GM18507 (cell line): ENCODE data around the gene KIF13A.
"Not testable (repeated sequence)": the region's sequence is repeated elsewhere in the genome, so short reads cannot be mapped to it uniquely, and the experiment has no call there.

Experiments
- DNase-seq: peaks from one replicate; pipeline ENCODE4 v3.0.0; 2011; ENCODE audit warnings: low read depth; ENCODE audit not compliant: insufficient read length; ENCODE audit errors: extremely low spot score
- FAIRE-seq: peaks from 2 replicates; lab custom pipeline; 2011; peaks lifted over from hg19 to GRCh38; lab: Jason Lieb, UNC

The KIF13A gene

GRCh38 chr6:17987447-17987696 is at the start of gene KIF13A:
Gene KIF13A, minus strand, starts transcription at chr6:17987635. Its CDS starts 172 bp downstream, at chr6:17987463.
- no peak for FAIRE-seq
- DNase-seq = no peak

GRCh38 chr6:18036781-18037180 is 49.3 kb upstream of the KIF13A start:
- DNase-seq (no peak), FAIRE-seq (no peak)

- FAIRE-seq (no peak), DNase-seq (no peak)
These were observed 48.0 kb upstream of the KIF13A start for GRCh38 chr6:18035330-18035854.

GRCh38 chr6:18034798-18035202 is 47.4 kb upstream of the KIF13A start:
- FAIRE-seq (no peak), DNase-seq (no peak)

- no peak for FAIRE-seq
- no peak for DNase-seq
These were observed 44.3 kb upstream of the KIF13A start for GRCh38 chr6:18031680-18032256.

- no peak for DNase-seq
- FAIRE-seq = no peak
These were observed 43.8 kb upstream of the KIF13A start for GRCh38 chr6:18031189-18031588.

GRCh38 chr6:18028332-18028731 is 40.9 kb upstream of the KIF13A start:
- no peak for DNase-seq
- FAIRE-seq = no peak

GRCh38 chr6:18025596-18025995 is 38.2 kb upstream of the KIF13A start:
- DNase-seq (no peak), FAIRE-seq (no peak)

GRCh38 chr6:18024876-18025275 is 37.4 kb upstream of the KIF13A start:
- no peak for FAIRE-seq
- no peak for DNase-seq

GRCh38 chr6:18023891-18024290 is 36.5 kb upstream of the KIF13A start:
- DNase-seq = no peak
- FAIRE-seq = no peak

GRCh38 chr6:18022398-18023231 is 35.2 kb upstream of the KIF13A start:
- FAIRE-seq (no peak), DNase-seq (no peak)

- FAIRE-seq (no peak), DNase-seq (no peak)
These were observed 33.9 kb upstream of the KIF13A start for GRCh38 chr6:18021166-18021850.

- not testable (repeated sequence) for FAIRE-seq, DNase-seq
These were observed 33.1 kb upstream of the KIF13A start for GRCh38 chr6:18020545-18020944.

GRCh38 chr6:18019539-18020534 is 32.4 kb upstream of the KIF13A start:
- DNase-seq (no peak), FAIRE-seq (no peak)

GRCh38 chr6:18019133-18019532 is 31.7 kb upstream of the KIF13A start:
- not testable (repeated sequence) for FAIRE-seq

GRCh38 chr6:18016698-18017097 is 29.3 kb upstream of the KIF13A start:
- DNase-seq = no peak
- FAIRE-seq = no peak

More at GRCh38 chr6:18019133-18019532, 31.7 kb upstream of the KIF13A start:
- DNase-seq = not testable (repeated sequence)

GRCh38 chr6:18016133-18016532 is 28.7 kb upstream of the KIF13A start:
- FAIRE-seq (no peak), DNase-seq (no peak)

- DNase-seq (no peak), FAIRE-seq (no peak)
These were observed 23.9 kb upstream of the KIF13A start for GRCh38 chr6:18011287-18011686.

GRCh38 chr6:18010540-18010939 is 23.1 kb upstream of the KIF13A start:
- not testable (repeated sequence) for FAIRE-seq, DNase-seq
